ENCODE results near the gene DEDD2. TPM values are rescaled to one million over a fixed set of nuclear protein-coding genes. Genes with fewer than 3 reads are reported as not detected.
A peak's percentile ranks its signal among the peaks of the same experiment; 100 is the strongest.
"Not testable (repeated sequence)": the region's sequence is repeated elsewhere in the genome, so short reads cannot be mapped to it uniquely, and the experiment has no call there.

The DEDD2 gene, protein sequence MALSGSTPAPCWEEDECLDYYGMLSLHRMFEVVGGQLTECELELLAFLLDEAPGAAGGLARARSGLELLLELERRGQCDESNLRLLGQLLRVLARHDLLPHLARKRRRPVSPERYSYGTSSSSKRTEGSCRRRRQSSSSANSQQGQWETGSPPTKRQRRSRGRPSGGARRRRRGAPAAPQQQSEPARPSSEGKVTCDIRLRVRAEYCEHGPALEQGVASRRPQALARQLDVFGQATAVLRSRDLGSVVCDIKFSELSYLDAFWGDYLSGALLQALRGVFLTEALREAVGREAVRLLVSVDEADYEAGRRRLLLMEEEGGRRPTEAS
- total RNA-seq: 10 to 100 TPM; 16.4 to 19.6 TPM
- 10 to 100 TPM; 19.8 to 33.8 TPM for polyA plus RNA-seq
- long read RNA-seq, donor 1, transcript DEDD2-205 (5 exons, 1,183 nt): major isoform, 41 of 86 reads
- long read RNA-seq, donor 1, transcript DEDD2-203 (4 exons, 1,586 nt): minor isoform, 22 of 86 reads
- long read RNA-seq, donor 1, partial matches to known transcripts: 6 of 86 reads
- long read RNA-seq, donor 1, other reads (novel, unspliced or antisense): 15 of 86 reads
- long read RNA-seq, donor 2, transcript DEDD2-205 (5 exons, 1,183 nt): major isoform, 15 of 23 reads
- long read RNA-seq, donor 2, partial matches to known transcripts: 4 of 23 reads
- long read RNA-seq, donor 2, other reads (novel, unspliced or antisense): 1 of 23 reads

DNA sequence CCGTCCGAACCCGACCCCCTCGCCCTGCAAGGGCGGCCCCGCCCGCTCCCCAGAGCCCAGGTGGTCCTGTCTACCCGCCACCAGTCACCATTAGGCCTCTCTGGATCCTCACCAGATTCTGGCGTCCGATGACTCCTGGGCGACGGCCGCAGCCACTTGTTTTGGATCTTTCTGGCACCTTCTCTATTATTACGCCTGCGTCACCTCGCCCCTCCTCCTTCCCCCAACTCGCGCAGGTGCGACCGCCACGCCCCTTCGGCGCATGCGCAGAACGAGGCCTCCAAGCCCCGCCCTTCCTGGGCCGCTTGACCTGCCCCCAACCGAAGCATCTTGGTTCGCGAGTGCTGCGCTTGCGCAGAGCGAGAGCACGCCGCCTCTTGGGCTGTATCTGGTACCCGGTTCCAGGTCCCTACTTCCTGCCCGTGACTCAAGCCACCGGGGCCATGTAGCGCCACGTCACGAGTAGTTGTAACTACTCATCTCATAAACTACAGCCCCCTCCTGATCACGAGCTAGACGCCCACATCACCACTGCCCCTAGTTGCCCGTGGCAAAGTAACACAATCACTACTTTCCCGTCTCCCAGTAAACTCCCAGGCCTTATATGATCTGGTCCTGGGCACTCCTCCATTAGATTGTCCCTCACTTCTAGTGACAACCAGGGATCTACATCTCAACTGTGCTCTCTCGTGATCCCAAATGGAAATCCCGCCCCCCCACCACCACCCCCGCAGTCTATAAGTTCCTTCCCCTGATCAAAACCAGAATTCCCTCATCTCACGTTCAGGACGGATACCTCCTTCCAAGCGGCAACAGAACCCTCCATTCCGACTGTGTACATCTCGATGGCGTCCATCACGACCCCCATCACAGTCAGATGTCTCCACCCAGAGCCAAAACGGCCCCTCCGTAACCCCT, at the start of gene DEDD2:
TSS of gene DEDD2 (minus strand) at position 158 of the 918 bp plus-strand sequence. CDS start 670 bp downstream, outside the sequence.
- H3K27me3 ChIP-seq (ENCODE audit: control insufficient read depth in 1 of 2, insufficient read depth in 2 of 2, low read length in 1 of 2): no peaks in the 10 kb centered on the region
- peak; percentile 94 for ATAC-seq (ENCODE audit: low FRiP score)
- DNase-seq: peak; percentile 99 to 100
- peak within 1 kb of the TSS in 1 of 2 donors; percentile 37 for H3K27ac ChIP-seq (ENCODE audit: low read depth in 1 of 2, low read length in 2 of 2)
- no peaks in the 10 kb centered on the region for H3K4me1 ChIP-seq (ENCODE audit: control insufficient read depth in 1 of 2, insufficient read depth in 2 of 2, low read length in 2 of 2)
- WGBS, 2 donors: 16 to 17% methylated on average over 51 to 57 of the region's 57 CpGs
- no peaks in the 10 kb centered on the region for H3K9me3 ChIP-seq (ENCODE audit: control insufficient read depth, low read length)
- intact Hi-C loops (cut with DNase I): no loop called here
- H3K4me3 ChIP-seq (ENCODE audit: low read length in 2 of 2): peak within 1 kb of the TSS; percentile 44 to 70
- H3K36me3 ChIP-seq (ENCODE audit: control insufficient read depth in 1 of 2, insufficient read depth in 2 of 2, low read length in 1 of 2): no peaks in the 10 kb centered on the region

DNA sequence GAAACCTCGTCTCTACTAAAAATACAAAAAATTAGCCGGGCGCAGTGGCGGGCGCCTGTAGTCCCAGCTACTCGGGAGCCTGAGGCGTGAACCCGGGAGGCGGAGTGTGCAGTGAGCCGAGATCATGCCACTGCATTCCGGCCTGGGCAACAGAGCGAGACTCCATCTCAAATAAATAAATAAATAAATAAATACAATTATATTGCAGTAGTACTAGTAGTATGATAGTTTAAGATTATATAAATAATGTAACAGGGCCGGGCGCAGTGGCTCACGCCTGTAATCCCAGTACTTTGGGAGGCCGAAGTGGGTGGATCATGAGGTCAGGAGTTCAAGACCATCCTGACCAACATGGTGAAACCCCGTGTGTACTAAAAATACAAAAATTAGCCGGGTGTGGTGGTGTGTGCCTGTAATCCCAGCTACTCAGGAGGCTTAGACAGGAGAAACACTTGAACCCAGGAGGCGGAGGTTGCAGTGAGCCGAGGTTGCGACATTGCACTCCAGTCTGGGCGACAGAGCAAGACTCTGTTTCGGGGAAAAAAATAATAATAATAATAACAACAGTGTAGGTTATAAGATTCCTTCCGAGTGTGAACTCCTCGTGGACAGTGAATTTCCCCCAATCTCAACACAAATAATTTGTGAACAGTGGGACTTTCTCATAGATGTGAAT, 49.6 kb upstream of the DEDD2 start:
- intact Hi-C loops (cut with DNase I); H3K27me3 ChIP-seq (ENCODE audit: control insufficient read depth in 1 of 2, insufficient read depth in 2 of 2, low read length in 1 of 2); H3K27ac ChIP-seq (ENCODE audit: low read depth in 1 of 2, low read length in 2 of 2); H3K9me3 ChIP-seq (ENCODE audit: control insufficient read depth, low read length); DNase-seq; ATAC-seq (ENCODE audit: low FRiP score); H3K36me3 ChIP-seq (ENCODE audit: control insufficient read depth in 1 of 2, insufficient read depth in 2 of 2, low read length in 1 of 2); H3K4me1 ChIP-seq (ENCODE audit: control insufficient read depth in 1 of 2, insufficient read depth in 2 of 2, low read length in 2 of 2); H3K4me3 ChIP-seq (ENCODE audit: low read length in 2 of 2): not testable (repeated sequence)
- WGBS, 2 donors: 92% methylated on average over 22 to 25 of the region's 25 CpGs

DNA sequence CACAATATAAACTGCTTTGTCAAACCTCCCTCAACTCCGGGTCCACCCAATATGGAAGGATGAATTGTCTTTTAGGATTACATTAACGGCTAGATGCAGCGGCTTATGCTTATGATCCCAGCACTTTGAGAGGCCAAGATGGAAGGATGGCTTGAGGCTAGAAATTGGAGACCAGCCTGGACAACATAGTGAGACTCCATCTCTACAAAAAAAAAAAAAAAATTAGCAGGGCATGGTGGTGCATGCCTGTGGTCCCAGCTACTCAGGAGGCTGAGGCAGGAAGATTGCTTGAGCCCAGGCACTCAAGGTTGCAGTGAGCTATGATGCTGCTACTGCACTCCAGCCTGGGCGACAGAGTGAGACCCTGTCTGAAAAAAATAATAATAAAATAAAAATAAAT, 48.6 kb upstream of the DEDD2 start:
- intact Hi-C loops (cut with DNase I); H3K27ac ChIP-seq (ENCODE audit: low read depth in 1 of 2, low read length in 2 of 2); DNase-seq; H3K4me1 ChIP-seq (ENCODE audit: control insufficient read depth in 1 of 2, insufficient read depth in 2 of 2, low read length in 2 of 2); ATAC-seq (ENCODE audit: low FRiP score); H3K9me3 ChIP-seq (ENCODE audit: control insufficient read depth, low read length); H3K27me3 ChIP-seq (ENCODE audit: control insufficient read depth in 1 of 2, insufficient read depth in 2 of 2, low read length in 1 of 2); H3K4me3 ChIP-seq (ENCODE audit: low read length in 2 of 2); H3K36me3 ChIP-seq (ENCODE audit: control insufficient read depth in 1 of 2, insufficient read depth in 2 of 2, low read length in 1 of 2): not testable (repeated sequence)
- 88 to 94% methylated on average over 4 of the region's 4 CpGs for WGBS, 2 donors

DNA sequence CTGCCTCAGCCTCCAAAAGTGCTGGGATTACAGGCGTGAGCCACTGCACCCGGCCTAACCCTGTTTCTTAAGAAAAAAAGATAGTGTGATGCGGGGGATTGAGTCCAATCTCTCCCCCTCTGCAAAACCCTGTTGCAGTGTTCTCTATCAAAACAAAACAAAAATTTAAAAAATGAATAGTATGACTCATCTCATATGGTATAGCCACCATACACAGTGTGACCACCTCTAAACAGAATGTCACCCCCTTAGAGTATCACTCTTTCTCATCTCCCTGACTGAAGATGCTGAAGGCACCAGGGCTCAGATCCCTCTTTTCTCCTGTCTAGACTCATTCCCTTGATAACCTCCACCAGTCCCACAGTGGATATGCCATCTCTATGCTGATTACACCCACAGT, 44.3 kb upstream of the DEDD2 start:
- WGBS, 2 donors: 89 to 91% methylated on average over 3 of the region's 3 CpGs
- H3K36me3 ChIP-seq (ENCODE audit: control insufficient read depth in 1 of 2, insufficient read depth in 2 of 2, low read length in 1 of 2): no peaks in the 10 kb centered on the region
- no peak overlapping the region for H3K27ac ChIP-seq (ENCODE audit: low read depth in 1 of 2, low read length in 2 of 2)

DNA sequence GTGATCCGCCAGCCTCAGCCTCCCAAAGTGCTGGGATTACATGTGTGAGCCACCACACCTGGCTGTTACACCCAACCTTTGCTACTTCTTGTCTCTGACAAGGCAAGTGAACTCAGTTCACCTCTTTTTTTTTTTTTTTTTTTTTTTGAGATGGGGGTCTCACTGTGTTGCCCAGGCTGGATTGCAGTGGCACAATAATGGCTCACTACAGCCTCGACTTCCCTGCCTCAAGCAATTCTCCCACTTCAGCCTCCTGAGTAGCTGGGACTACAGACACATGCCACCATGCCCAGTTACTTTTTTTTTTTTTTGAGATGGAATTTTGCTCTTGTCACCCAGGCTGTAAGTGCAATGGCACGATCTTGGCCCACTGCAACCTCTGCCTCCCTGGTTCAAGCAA, 40.4 kb upstream of the DEDD2 start:
- H3K9me3 ChIP-seq (ENCODE audit: control insufficient read depth, low read length); ATAC-seq (ENCODE audit: low FRiP score); DNase-seq; intact Hi-C loops (cut with DNase I); H3K36me3 ChIP-seq (ENCODE audit: control insufficient read depth in 1 of 2, insufficient read depth in 2 of 2, low read length in 1 of 2); H3K4me3 ChIP-seq (ENCODE audit: low read length in 2 of 2); H3K27ac ChIP-seq (ENCODE audit: low read depth in 1 of 2, low read length in 2 of 2); H3K27me3 ChIP-seq (ENCODE audit: control insufficient read depth in 1 of 2, insufficient read depth in 2 of 2, low read length in 1 of 2); H3K4me1 ChIP-seq (ENCODE audit: control insufficient read depth in 1 of 2, insufficient read depth in 2 of 2, low read length in 2 of 2): not testable (repeated sequence)
- 84 to 88% methylated on average over 3 of the region's 3 CpGs for WGBS, 2 donors

More for the DNA sequence above, 44.3 kb upstream of the DEDD2 start:
- DNase-seq (no peak), ATAC-seq (ENCODE audit: low FRiP score) (no peak)
- intact Hi-C loops (cut with DNase I): no loop called here
- H3K27me3 ChIP-seq (ENCODE audit: control insufficient read depth in 1 of 2, insufficient read depth in 2 of 2, low read length in 1 of 2): no peaks in the 10 kb centered on the region
- H3K9me3 ChIP-seq (ENCODE audit: control insufficient read depth, low read length): no peaks in the 10 kb centered on the region
- H3K4me1 ChIP-seq (ENCODE audit: control insufficient read depth in 1 of 2, insufficient read depth in 2 of 2, low read length in 2 of 2): no peaks in the 10 kb centered on the region
- no peak overlapping the region for H3K4me3 ChIP-seq (ENCODE audit: low read length in 2 of 2)

DNA sequence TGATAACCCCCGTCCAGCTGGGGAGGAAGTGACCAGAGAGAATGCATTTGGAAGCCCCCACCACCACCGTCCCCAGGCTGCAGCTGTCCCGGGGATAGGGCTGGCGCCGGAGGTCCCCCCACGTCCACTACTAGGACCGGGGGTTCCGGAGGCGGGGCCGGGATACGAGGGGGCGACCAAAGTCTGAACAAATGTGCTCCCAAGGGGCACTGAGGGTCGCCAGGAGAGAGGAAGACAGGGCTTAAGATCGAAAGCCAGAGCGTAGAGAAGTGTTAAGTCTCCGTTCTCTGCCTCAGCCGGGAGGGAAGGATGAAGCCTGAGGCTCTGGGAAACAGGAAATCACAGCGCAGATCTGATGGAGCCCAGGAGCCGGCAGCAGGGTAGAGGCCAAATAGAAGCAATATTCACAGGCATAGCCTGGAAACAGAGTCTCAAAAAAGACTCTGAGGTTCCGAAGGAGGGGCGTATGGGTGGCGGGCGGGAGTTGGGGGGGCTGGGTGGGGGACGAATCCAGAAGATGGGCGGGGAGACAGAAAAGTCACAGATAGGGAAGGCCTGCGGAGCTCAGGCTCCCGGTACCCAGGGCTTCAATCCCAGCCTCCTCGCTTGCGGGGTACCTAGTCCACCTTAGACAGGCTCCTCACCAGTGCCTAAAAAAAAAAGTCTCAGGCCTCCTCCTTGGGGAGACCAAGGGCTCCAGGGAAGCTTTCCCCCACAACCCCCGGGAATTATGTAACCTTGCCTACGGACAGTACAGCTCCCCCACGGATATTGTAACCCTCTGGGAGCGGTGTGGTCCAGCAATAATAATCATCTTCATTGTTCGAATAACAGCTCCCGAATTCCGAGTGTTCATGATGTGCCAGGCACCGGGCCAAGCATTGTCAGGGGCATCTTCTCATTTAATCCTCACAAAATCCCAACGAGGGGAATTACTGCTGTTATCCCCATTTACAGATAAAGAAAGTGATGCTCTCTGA, 38.6 kb upstream of the DEDD2 start:
- intact Hi-C loops (cut with DNase I): loop anchor here in 1 of 2 donors (2.0 kb wide), 2 partner anchors 13 to 27 kb away; partner anchors contain the start of gene CIC
- ATAC-seq (ENCODE audit: low FRiP score): peak; percentile 17
- Histone ChIP-seq H3K36me3 (ENCODE audit: control insufficient read depth in 1 of 2, insufficient read depth in 2 of 2, low read length in 1 of 2) (no peaks in the 10 kb centered on the region), H3K27me3 (ENCODE audit: control insufficient read depth in 1 of 2, insufficient read depth in 2 of 2, low read length in 1 of 2) (peaks cover 0 to 2% of the 10 kb centered on the region in 2 donors), H3K9me3 (ENCODE audit: control insufficient read depth, low read length) (no peaks in the 10 kb centered on the region), H3K4me1 (ENCODE audit: control insufficient read depth in 1 of 2, insufficient read depth in 2 of 2, low read length in 2 of 2) (no peaks in the 10 kb centered on the region), H3K4me3 (ENCODE audit: low read length in 2 of 2) (peak overlapping the region; percentile 29 to 84), H3K27ac (ENCODE audit: low read depth in 1 of 2, low read length in 2 of 2) (peak overlapping the region; percentile 46 to 84)
- DNase-seq: peak in 1 of 2 donors; percentile 82
- 4 to 5% methylated on average over 38 of the region's 38 CpGs for WGBS, 2 donors

Data from aorta (tissue), 5 donors.